DMS 273 treated with DMSO at 0.1 percent for 48 hours (cell line): Measurements from ENCODE around the gene PLXNB2.

ENCODE experiments used
- DNase-seq: peaks from one replicate; lab custom pipeline; 2025; lab: John Stamatoyannopoulos, UW

Gene PLXNB2

DNA sequence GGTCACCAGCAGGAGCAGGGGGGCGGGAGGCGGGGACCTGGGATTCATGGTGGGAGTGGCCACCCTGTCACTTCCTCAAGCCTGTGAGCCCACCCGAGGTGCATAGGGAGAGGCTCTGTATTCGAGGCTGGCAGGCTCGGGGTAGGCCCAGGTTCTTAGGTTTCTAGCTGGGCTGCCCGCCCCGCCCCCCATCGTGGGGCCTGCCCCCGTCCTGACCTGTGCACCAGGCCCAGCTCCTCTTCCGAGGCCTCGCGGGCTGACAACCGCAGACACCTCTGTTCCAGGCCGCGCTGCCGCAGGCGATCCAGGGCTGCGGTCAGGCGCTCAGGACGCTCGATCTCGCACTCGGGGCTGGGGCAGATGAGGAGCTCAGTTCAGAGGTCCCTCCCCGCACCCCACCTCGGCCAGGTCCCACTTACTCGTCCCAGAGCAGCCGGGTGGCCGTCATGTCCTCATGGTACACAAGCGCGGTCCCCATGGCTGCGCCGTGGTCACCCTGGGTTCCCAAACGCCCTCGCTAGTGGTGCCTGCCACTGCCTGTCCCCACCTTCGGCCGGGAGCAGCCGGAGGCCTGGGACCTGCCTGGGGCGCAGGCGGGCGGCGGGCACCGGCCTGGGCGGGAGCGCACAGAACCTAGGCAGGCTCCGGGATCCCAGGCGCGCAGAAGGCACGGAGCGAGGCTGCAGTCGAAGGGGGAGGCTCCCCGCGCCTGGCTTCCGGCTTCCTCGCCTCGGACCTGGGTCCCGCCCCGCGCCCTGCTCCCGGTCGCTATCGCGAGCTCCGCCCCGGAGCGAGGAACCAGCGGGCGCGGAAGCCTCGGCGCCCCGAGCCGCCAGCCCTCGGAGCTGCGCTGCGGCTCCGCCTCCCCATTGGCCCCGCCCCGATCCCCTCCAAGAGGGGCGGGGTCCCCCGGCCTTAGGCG is 56.6 kb downstream of the PLXNB2 start, which contains the start of gene HDAC10:
Gene HDAC10, minus strand, starts transcription at position 711 of the 922 bp plus-strand sequence. Its CDS starts 233 bp downstream, at position 478.
- no peak for DNase-seq

DNA sequence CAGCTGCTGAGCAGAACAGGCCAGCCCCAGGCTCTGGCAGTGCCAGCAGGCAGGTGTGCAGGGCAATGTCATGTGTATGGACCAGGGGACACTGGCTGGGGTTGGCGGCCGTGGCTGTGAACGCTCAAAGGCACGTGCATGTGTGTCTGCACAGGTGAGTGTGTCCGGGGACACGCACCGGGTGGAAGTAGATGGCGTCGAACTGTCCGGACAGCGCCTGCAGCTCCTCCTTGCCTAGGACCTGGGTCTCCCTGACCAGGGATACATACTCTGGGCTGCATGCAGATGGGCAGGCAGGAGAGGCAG is 57.2 kb downstream of the PLXNB2 start:
- no peak for DNase-seq

DNA sequence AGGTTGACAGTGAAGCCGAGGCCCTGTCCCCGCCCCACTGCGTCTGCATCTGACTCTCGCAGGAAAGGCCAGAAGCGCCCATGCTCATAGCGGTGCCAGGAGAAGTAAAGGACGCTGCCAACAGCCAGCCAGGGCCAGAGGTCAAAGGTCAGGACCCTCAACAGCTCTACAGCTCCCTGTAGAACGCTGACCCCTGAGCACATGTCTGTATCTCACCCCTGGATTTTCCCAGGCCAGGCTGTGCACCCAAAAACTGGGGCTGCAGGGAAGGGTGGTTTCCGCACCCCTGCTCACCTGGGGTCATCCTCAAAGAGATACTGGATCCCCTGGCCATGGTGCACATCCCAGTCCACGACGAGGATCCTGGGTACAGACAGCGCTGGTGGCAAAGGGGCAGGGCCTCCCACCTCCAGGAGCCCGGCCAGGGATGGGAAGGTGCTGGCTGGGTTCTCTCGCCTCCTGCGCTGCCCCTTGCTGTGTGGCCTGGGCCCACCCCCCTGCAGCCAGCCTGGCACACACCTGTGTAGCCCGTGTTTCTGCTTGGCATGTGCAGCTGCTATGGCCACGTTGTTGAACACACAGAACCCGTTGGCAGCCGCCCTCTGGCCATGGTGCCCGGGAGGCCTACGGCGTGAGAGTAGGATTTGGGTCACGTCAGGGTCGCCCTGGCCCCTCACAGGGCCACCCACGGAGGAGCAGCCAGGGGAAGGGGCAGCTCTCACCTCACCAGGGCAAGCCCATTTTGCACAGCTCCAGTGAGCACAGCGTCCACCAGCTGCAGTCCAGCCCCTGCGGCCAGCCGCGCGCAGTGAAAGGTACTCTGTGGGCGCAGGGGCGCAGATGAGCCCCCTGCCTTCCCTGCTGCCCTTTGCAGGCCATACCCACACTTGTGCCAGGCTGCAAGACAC is 57.9 kb downstream of the PLXNB2 start:
- no peak for DNase-seq

DNA sequence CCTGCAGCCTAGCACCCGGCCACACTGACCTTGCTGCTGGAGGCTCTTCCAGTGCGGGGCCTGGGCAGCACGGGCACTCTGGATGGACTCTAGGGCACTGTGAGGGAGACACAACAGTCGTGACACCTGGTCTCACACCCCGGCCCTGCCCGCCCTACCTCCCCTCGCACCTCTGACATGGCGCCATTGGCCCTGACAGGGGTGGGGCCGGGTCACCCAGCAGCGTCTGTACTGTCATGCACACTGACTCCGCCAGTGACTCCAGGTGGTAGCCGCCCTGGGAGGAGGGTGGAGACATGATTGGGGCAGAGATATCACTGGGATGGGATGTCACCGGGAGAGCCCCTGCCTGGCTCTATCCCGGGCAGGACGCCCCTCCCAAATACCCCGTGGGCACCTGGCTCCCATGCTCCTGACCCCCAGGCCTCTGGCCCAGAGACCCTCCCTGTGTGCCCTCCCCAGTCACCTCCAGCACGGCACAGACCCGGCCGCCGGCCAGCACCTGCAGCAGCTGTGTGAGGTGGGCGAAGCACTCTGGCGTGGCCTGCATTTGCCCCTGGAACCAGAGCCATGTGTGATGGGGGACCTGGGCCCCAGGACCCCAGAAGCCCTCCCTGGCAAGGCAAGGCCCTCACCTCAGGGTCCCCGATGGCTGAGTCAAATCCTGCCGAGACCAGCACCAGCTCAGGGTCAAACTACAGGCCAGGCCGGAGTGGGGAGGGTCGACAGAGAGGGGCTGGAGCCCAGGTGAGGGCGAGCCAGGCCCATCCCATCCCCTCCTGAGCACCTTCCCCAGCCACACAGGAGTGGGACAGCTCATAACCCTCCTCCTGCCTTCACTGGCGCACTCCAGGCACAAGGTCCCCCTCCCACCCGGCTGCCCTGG is 59.0 kb downstream of the PLXNB2 start:
- DNase-seq, result no peak

DNA sequence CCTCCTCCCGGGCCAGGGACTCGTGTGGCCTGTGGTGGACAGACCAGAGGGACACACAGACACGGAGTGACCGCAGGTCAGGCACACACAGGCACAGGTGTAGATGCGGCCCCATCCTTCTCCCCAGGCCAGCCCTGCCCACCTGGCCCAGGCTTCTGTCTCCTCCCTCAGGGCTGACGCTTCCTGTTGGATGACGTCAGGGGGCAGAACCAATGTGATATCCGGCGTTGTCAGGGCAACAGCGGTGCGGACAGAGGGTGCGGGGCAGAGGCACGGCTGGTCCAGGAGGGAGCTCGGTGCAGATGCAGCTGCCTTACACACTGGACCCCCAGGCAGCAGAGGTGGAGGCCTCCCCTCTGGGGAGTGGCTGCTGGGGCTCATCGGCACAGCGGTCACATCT is 59.7 kb downstream of the PLXNB2 start:
- DNase-seq, result no peak

DNA sequence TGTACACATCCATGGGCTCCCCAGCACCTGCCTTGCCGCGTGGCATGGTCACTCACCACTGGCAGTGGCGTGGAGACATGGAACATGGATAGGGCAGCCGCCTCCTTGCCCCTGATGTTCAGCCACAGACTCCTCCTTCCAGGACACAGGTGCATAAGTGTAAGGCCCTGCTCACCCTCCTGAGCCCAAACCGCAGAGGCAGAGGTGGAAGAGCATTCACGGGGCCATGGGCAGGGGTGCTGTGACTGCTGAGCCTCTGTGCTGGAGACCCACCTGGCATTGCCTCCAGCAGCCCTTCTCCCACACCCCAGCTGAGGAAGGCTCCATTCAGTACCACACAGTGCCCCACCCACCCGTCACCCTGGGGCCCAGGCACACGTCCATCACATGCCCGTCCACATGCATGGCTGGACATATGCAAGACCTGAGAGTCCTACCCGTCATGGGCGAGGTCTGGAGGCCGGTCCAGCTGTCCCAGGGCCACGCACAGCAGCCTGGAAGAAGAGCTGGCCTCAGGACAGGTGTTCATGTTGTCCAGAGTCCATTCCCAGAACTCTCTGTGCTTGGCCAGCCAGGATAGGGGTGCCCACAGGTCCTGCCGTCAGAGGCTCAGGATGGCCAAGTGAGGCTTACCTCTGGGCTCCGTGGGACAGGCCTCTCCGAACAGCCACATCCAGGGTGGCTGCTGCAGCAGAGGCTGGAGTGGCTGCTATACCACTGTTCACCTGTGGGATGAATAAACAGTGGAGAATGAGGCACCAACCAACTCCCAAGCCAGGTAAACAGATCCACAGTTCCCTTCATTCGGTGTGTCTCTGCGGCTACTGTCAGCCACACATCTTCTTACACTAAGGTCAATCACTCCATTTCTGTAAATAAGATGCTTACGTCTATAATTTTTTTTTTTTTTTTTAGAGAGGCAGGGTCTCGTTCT is 60.9 kb downstream of the PLXNB2 start:
- no peak for DNase-seq

DNA sequence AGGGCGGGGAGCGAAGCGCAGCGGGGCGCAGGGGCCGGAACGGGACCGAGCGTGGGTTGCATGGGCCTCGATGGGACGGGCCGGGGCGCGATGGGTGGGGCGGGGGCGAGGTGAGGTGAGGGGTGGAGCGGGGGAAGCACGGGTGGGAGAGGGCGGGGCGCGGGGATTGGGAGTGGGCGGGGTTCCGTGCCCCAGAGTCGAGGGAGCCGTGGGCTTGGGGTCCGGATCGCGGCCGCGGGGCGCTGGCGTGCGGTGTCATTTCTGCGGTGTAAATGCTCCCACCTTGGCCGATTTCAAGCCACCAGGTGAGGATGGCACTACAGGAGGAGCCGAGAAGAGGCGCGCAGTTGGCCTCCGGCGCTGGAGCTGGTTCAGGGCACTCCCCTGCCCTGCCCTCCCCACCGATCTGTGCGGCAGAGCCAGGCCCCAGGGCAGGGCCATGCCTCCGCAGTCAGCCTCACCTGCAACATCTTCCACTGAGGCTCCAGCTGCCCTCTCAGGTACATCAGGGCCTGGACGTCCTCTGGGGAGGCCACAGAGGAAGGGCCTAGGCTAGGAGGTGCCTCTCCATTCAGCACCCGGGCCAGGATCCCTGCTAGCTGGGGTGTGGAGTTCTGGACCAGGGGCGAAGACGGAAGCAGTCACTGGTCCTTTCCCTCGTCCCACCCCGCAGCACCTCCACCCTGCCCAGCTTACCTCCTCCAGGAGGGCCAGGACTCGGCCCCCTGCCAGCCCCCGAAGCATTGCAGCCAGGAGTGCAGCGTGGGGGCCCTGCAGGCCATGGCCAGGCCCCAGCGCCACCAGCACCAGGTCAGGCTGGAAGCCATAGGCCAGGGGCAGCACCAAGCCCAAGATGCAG is 62.0 kb downstream of the PLXNB2 start:
- DNase-seq, result no peak

DNA sequence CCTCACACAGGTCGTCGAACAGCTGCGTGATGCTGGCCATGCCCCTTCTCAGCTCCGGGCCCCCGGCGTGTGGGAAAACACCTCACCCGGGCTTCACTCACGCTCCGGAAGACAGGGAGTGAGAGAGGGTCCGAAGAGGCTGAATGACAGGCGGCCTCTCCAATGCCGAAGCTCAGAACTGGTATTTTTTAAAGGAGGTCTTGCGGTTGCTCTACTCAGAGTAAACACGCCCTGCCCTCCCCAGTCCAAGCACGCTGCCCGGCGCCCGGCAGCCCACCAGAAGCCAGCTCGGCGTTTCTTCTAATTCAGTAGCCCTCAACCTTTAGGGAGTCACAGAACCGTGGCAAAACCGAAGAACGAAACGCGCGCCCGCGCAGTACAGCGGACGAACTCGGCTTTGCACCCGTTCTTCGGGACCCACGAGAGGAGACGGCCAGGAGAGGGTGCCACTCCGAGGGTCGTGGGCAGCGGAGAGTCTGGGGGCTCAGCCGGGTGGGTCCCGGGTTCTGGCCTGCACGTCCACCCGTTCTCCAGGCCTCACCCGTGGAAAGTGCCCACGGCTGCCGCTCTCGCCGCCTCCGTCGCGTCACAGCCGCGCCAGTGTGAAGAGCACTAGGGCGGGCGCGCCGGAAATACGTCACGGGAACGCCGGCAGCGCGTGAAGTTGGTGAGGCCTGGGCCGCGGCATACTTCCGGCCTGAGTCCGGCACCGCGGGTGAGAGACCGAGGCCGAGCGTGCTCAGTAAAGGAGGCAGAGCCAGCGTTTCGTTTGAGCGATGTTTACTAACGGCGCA is 62.8 kb downstream of the PLXNB2 start, which contains the start of gene TUBGCP6:
Gene TUBGCP6, minus strand, starts transcription at position 604 of the 794 bp plus-strand sequence. Its CDS starts 564 bp downstream, at position 40.
- peak; percentile 64 for DNase-seq

DNA sequence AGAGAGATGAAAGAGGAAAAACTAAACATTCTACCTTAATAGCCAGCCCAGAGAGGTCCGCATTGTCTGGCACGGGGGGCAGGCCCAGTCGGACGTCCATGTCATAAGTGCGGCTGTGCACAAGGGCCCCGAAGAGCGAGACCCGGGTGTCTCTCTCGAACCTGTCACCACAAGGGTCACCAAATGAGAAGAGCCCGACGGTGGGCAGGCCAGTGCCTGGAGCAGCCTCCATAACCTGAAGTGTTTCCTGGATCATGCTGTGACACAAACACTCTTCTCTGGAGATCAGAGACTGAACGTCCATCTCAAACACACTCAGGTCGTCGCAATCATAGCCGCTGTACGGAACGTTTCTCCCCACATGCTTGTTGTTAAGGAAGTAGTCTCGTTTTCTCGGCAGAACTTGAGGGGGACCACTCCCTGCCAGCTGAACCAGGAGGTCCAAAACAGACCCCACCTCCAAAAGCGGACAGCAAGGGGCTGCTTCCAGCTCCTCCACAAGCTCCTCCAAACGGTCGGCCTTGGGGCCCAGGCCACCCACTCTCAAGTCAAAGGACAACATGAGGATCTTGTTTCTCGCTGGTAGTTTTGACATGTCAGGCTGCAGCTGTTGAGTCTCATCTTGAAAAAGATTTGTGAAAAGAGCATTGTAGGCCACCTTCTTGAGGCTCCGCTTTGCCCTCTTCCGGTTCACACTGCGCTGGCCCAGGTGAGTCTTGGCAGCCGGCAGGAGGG is 63.6 kb downstream of the PLXNB2 start:
- DNase-seq, result no peak

DNA sequence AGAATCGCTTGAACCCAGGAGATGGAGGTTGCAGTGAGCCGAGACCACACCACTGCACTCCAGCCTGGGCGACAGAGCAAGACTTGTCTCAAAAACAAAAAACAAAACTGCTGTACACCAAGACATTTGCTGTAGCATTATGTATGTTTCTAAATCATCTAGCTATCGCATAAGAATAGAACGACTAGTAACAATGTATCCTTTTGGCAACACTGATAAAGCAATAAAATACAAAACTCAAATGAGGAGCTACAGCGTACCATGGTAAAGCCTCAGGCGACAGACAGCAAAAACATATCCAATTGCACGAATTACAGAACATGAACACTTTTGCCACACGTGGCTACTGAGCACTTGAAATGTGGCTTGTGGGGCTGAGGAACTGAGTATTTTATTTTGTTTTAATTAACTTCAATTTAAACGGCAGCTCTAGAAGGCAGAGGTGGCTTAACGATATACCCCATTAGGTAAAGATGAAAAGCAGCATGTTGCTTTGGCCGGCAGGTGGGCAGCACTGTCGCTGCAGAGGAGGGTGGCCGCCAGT is 65.0 kb downstream of the PLXNB2 start:
- no peak for DNase-seq

DNA sequence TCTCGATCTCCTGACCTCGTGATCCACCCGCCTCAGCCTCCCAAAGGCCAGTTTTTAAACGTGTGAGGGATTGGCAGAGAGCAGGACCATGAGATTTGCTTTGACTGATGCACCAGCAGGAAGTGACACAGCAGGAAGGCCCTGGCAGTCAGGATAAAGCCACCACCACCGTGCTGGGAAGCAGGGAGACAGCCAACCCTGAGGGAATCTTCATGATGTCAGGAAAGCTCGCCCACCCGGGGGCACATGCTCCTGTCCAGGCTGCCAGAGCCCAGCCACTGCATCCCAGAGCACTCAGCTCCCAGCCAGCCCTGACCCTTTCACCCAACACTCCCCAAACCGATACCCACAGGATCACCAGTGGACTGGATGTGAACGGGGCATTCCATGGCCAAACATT is 68.7 kb downstream of the PLXNB2 start:
- no peak for DNase-seq

DNA sequence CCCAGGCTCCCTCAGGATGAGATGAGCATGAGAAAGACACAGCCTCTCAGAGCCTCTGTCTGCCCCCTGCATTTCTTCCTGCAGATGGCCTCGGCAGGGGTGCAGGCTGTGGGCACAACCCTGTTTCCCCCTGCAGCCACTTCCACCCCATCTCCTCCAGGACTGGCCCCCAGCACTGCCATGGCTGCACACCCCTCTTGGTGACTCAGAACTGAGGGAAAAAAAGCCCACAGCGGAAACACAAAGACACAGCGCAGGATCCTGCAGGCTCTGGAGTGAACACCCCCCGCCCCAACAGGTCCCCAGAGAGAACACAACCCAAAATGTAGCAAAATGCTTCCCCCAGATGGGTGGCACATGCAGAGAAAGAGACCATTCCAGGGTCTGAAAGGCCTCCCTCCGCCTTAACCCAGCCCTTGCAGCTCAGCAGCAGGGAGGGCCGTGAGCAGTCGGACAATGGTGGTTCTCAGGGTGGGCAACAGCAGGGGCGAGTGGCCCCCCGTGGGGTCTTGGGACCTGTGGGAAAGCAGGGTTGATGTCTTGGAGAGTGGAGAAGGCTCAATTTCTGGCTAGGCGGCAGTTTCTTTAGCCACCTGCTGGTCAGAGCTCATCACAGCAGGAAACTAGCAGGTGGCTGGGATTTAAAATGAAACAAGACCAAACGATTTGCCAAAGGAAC is 70.6 kb downstream of the PLXNB2 start:
- no peak for DNase-seq

DNA sequence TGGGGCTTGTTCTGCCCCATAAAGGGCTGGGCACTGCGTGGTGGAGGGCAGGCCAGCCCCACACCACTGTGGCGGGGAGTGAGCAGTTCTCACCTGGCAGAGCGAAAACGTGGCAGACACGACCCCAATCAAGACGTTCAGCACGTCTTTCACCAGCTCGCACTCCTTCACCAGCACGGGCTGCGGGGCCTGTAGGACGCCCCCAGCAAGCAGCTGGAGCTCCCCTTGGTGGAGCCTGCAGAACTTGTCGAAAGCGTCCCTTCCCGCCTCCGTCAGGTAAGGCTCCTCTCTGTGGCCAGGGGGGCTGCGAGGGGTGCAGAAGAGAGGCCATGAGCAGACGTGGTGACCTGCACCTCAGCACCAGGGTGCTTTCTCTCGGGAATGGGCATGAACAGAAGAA is 74.2 kb downstream of the PLXNB2 start:
- no peak for DNase-seq

DNA sequence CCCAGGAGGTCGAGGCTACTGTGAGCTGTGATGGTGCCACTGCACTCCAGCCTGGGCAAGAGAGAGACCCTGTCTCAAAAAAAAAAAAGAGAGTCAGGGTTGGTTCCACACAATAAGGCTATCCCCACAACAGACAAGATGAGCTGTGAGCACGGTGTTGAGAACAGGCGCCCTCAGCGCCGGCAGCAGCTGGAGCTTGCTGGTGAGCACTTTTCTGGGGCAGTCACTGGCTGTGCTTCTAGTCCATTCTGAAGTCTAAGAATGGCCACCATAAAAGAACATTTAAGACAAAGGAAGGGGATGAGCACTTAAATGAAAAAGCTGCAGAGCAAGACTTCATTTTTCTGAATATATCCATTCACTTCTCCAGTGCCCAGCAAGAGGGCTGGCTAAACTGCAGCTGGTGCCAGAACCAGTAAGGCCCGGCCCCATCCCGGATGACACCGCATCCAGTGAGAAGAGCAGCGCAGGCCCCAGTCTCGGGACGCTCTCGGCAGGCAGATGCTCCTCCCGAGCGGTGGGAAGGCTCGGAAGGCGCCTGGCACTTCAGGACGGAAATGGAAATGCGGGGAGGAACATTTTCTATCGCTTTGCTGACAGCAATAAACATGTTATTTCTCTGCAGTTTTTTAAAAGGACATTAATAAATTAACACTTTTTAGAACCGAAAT is 74.8 kb downstream of the PLXNB2 start:
- no peak for DNase-seq

DNA sequence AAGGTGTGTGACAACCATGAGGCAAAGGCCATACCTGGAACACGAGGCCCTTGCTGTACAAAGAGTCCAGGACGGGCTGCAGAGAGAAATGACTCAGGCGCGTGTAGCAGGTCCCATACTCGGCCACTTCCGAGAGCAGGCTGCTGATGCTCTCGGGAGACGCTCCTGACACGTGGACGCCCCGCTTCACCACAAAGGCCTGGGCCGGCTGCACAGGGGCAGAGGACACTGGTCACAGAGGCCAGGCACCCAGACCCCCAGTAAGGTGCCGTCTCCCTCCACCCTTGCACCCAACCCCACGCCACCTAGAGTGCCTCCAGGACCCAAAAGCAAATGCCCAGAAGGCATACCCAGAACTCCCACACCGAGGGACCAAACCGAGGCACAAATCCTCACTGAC is 78.1 kb downstream of the PLXNB2 start:
- no peak for DNase-seq

DNA sequence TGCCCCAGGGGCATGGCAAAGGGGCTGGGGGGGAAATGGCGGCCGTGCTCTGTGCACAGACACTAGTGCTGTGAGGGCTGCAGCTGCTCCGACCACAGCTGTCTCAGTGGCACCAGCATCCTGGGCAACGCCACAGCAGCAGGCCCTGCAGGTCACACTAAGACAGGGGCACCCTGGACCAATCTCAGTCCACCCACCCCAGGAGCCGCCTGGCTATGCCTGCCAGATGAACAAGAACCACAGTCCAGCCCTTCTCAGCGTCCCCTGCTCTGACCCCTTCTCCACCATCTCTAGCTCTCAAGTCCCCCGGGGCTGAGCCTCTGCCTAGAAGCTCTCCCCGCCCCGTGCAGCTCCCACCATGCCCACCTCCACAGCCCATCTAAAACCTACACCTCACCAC is 79.1 kb downstream of the PLXNB2 start:
- DNase-seq, result no peak
